Endodermal cell (in vitro differentiated cells): ENCODE data around the gene CUL7. TPM values are rescaled to one million over a fixed set of nuclear protein-coding genes. Genes with fewer than 3 reads are reported as not detected.
A peak's percentile ranks its signal among the peaks of the same experiment; 100 is the strongest.

Source experiments
- DNase-seq: peaks from one replicate; pipeline ENCODE4 v3.0.0-alpha.2; 2017
- H3K27ac ChIP-seq: 2 replicates; pipeline ENCODE4 v1.5.1; 2013; ENCODE audit warnings: mild to moderate bottlenecking, low read depth, low read length, moderate library complexity
- H3K27me3 ChIP-seq: 2 replicates; pipeline ENCODE4 v1.6.1; 2013; ENCODE audit warnings: mild to moderate bottlenecking, low read length, moderate library complexity; ENCODE audit not compliant: insufficient read depth, control insufficient read depth, poor library complexity, severe bottlenecking
- H3K36me3 ChIP-seq: 2 replicates; pipeline ENCODE4 v1.7.0; 2013; ENCODE audit warnings: mild to moderate bottlenecking, low read length, moderate library complexity; ENCODE audit not compliant: control insufficient read depth, insufficient read depth
- H3K4me1 ChIP-seq: one replicate; pipeline ENCODE4 v1.7.0; 2013; ENCODE audit warnings: low read length; ENCODE audit not compliant: control insufficient read depth, insufficient read depth
- H3K4me3 ChIP-seq: 2 replicates; pipeline ENCODE4 v1.5.1; 2013; ENCODE audit warnings: mild to moderate bottlenecking, low read length, moderate library complexity
- H3K9ac ChIP-seq: 2 replicates; pipeline ENCODE4 v1.6.1; 2013; ENCODE audit warnings: mild to moderate bottlenecking, low read length, moderate library complexity; ENCODE audit not compliant: poor library complexity, severe bottlenecking; ENCODE audit errors: extremely low read depth
- H3K9me3 ChIP-seq: 2 replicates; pipeline ENCODE4 v1.6.1; 2013; ENCODE audit warnings: mild to moderate bottlenecking, low read length, moderate library complexity; ENCODE audit not compliant: control insufficient read depth
- H3K27ac Mint-ChIP-seq: 2 replicates; pipeline ENCODE4 v1.8.0; 2020; ENCODE audit warnings: mixed read lengths
- H3K27me3 Mint-ChIP-seq: 2 replicates; pipeline ENCODE4 v1.8.0; 2021; ENCODE audit warnings: mild to moderate bottlenecking, mixed read lengths; ENCODE audit not compliant: insufficient read depth
- H3K36me3 Mint-ChIP-seq: 2 replicates; pipeline ENCODE4 v1.8.0; 2020; ENCODE audit warnings: low read depth, mixed read lengths
- H3K4me1 Mint-ChIP-seq: 2 replicates; pipeline ENCODE4 v1.8.0; 2020; ENCODE audit warnings: mixed read lengths
- H3K4me3 Mint-ChIP-seq: 2 replicates; pipeline ENCODE4 v1.8.0; 2020; ENCODE audit warnings: mild to moderate bottlenecking, moderate library complexity, mixed read lengths
- H3K9me3 Mint-ChIP-seq: 2 replicates; pipeline ENCODE4 v1.8.0; 2020; ENCODE audit warnings: mild to moderate bottlenecking, mixed read lengths
- WGBS, 2 experiments: methylation state at CpG; one replicate each; pipeline versions ENCODE4 v1.1.5 to v1.1.7; 2013; ENCODE audit warnings: missing lambda C conversion rate in 2 of 2, mixed read lengths in 1 of 2; ENCODE audit not compliant: insufficient coverage in 1 of 2, insufficient read length in 1 of 2; 5-methylcytosine and 5-hydroxymethylcytosine counted together
- total RNA-seq, 2 donors: library from RNA; stranded (reverse); fragmentation: NEBNext Ultra II Directional in 1 of 2; extraction: Animal tissue kit (Norgen Biotek cat#: 25700) in 1 of 2; gene quantifications; 2 replicates in 1 of 2; 3 replicates in 1 of 2; pipeline ENCODE4 v1.2.1, GENCODE V29; 2021
- TF ChIP-seq, protein P1 (sequence below): fragments of 200-600 bp; sonication (generic); conservative IDR thresholded peaks from 2 replicates; pipeline ENCODE4 v1.5.0; 2021; ENCODE audit warnings: antibody characterized with exemption, mild to moderate bottlenecking

The CUL7 gene
- total RNA-seq, 2 donors from 2014 or later, result 39.0 to 51.7 TPM

DNA sequence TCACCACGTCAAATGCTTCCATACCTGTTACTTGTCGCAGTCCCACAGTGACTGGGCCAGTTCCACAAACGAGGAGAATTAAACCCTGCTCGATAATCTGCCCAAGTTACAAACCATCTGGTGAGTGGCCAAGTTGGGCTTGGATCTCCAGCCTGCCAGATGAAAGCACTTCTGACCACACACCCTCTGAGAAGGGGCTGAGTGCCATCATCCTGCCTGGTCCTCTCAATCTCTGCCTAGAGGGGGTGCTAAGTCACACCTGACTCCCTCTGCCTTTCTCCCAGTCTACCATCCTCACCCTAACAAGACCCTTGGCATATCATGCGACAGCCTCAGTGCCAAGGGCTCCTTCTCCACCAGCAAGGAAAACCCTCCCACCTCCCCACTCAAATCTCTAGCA lies 16.5 kb downstream of the CUL7 start:
- no peaks in the 10 kb centered on the region for H3K27me3 Mint-ChIP-seq
- no peak overlapping the region for H3K4me3 Mint-ChIP-seq
- TF ChIP-seq, protein P1, sequence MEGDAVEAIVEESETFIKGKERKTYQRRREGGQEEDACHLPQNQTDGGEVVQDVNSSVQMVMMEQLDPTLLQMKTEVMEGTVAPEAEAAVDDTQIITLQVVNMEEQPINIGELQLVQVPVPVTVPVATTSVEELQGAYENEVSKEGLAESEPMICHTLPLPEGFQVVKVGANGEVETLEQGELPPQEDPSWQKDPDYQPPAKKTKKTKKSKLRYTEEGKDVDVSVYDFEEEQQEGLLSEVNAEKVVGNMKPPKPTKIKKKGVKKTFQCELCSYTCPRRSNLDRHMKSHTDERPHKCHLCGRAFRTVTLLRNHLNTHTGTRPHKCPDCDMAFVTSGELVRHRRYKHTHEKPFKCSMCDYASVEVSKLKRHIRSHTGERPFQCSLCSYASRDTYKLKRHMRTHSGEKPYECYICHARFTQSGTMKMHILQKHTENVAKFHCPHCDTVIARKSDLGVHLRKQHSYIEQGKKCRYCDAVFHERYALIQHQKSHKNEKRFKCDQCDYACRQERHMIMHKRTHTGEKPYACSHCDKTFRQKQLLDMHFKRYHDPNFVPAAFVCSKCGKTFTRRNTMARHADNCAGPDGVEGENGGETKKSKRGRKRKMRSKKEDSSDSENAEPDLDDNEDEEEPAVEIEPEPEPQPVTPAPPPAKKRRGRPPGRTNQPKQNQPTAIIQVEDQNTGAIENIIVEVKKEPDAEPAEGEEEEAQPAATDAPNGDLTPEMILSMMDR, result peak; percentile 47
- Histone ChIP-seq H3K9ac (no peak overlapping the region), H3K27ac (no peak overlapping the region), H3K36me3 (peaks cover 66% of the 10 kb centered on the region), H3K27me3 (no peaks in the 10 kb centered on the region), H3K9me3 (no peaks in the 10 kb centered on the region), H3K4me1 (no peaks in the 10 kb centered on the region), H3K4me3 (no peak overlapping the region)
- H3K9me3 Mint-ChIP-seq, result no peaks in the 10 kb centered on the region
- no peak overlapping the region for H3K27ac Mint-ChIP-seq
- no peaks in the 10 kb centered on the region for H3K4me1 Mint-ChIP-seq
- no peak for DNase-seq
- WGBS, 2 experiments, result 82 to 100% methylated on average over 1 to 5 of the region's 5 CpGs
- peaks cover 76% of the 10 kb centered on the region for H3K36me3 Mint-ChIP-seq

DNA sequence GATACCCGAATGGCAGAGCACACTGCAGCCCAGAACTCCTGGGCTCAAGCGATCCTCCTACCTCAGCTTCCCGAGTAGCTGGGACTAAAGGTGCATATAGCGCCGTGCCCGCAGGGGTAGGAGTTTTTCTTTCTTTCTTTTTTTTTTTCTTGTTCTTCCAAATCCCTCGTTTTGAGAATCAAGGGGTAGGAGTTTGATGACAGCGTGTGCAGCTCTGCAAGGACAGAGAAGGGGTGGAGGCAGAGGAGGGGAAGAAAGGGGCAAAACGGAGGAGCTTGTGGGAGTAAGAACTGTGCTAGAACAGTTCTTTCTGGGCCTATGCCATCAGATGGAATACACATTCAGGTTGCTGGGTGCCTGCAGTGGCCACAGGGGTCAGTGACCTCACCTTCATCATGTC lies 16.9 kb downstream of the CUL7 start:
- no peaks in the 10 kb centered on the region for H3K4me1 ChIP-seq
- no peak overlapping the region for H3K4me3 ChIP-seq
- WGBS, 2 experiments, result 90% methylated on average over 3 to 9 of the region's 9 CpGs
- H3K27me3 ChIP-seq, result no peaks in the 10 kb centered on the region
- no peak overlapping the region for H3K27ac ChIP-seq
- H3K36me3 ChIP-seq, result peaks cover 71% of the 10 kb centered on the region
- Mint-ChIP-seq H3K4me1 (no peaks in the 10 kb centered on the region), H3K27me3 (no peaks in the 10 kb centered on the region), H3K27ac (no peak overlapping the region), H3K4me3 (no peak overlapping the region), H3K36me3 (peaks cover 79% of the 10 kb centered on the region), H3K9me3 (no peaks in the 10 kb centered on the region)
- DNase-seq, result no peak
- TF ChIP-seq, protein P1, result no peak
- no peak overlapping the region for H3K9ac ChIP-seq
- no peaks in the 10 kb centered on the region for H3K9me3 ChIP-seq

DNA sequence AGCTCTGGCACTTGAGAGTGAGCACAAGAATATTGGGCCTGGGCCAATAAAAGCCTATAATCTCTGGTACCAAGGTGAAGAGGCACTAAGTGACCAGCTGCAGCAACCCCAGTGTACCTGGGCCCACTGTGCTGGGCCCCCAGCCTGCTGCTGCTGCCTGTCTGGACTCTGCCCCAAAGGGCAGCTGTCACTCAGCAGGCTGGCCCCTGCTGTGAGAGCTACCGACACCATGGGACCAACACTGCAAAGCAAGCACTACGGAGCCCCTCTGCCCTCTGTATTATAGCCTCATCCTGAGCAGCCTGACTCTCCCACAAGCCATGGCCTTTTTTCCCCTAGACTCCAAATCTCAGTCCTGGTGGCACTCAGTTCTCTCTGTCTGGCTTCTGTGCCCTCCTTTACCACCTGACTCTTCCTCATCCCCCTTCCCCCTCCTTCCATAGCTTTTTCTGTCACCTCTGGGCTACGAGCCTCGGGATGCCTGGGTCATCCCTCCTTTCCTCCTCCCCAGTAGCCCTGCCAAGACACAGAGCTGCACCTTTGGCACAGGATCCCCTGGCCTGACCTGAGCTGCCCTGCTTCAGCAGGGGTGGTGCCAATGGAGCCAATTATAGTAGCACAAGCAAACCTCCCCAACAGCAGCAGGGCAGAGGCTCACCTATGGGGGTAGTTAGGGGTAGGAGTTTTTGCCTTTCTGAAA lies 18.0 kb downstream of the CUL7 start:
- H3K9me3 Mint-ChIP-seq, result no peaks in the 10 kb centered on the region
- TF ChIP-seq, protein P1, result no peak
- H3K4me3 Mint-ChIP-seq, result no peak overlapping the region
- H3K4me1 Mint-ChIP-seq, result no peaks in the 10 kb centered on the region
- Histone ChIP-seq H3K4me3 (no peak overlapping the region), H3K36me3 (peaks cover 66% of the 10 kb centered on the region), H3K4me1 (no peaks in the 10 kb centered on the region), H3K27me3 (no peaks in the 10 kb centered on the region), H3K9me3 (no peaks in the 10 kb centered on the region), H3K9ac (no peak overlapping the region), H3K27ac (peak overlapping the region; percentile 41)
- no peak overlapping the region for H3K27ac Mint-ChIP-seq
- no peaks in the 10 kb centered on the region for H3K27me3 Mint-ChIP-seq
- WGBS, 2 experiments, result 78 to 87% methylated on average over 4 of the region's 4 CpGs
- no peak for DNase-seq
- H3K36me3 Mint-ChIP-seq, result peaks cover 81% of the 10 kb centered on the region
